HUES48 (cell line): ENCODE results near the gene MLST8.

Experiments
- H3K27ac ChIP-seq: one replicate; pipeline ENCODE4 v1.7.0; 2013; ENCODE audit warnings: low read depth, low read length, inconsistent platforms
- H3K27me3 ChIP-seq: 2 replicates; pipeline ENCODE4 v1.6.1; 2013; ENCODE audit warnings: mild to moderate bottlenecking, low read length; ENCODE audit not compliant: control insufficient read depth, insufficient read depth
- H3K36me3 ChIP-seq: 2 replicates; pipeline ENCODE4 v1.6.1; 2013; ENCODE audit warnings: low read length; ENCODE audit not compliant: control insufficient read depth, insufficient read depth
- H3K4me1 ChIP-seq: 2 replicates; pipeline ENCODE4 v1.6.1; 2013; ENCODE audit warnings: mild to moderate bottlenecking, low read length; ENCODE audit not compliant: control insufficient read depth, insufficient read depth
- H3K4me3 ChIP-seq: 2 replicates; pipeline ENCODE4 v1.5.1; 2013; ENCODE audit warnings: mild to moderate bottlenecking, low read depth, low read length
- H3K9ac ChIP-seq: 2 replicates; pipeline ENCODE4 v1.6.1; 2013; ENCODE audit warnings: mild to moderate bottlenecking, low read depth, low read length, moderate library complexity
- H3K9me3 ChIP-seq: 2 replicates; pipeline ENCODE4 v1.6.1; 2013; ENCODE audit warnings: low read length; ENCODE audit not compliant: control insufficient read depth, insufficient read depth

Gene MLST8

DNA sequence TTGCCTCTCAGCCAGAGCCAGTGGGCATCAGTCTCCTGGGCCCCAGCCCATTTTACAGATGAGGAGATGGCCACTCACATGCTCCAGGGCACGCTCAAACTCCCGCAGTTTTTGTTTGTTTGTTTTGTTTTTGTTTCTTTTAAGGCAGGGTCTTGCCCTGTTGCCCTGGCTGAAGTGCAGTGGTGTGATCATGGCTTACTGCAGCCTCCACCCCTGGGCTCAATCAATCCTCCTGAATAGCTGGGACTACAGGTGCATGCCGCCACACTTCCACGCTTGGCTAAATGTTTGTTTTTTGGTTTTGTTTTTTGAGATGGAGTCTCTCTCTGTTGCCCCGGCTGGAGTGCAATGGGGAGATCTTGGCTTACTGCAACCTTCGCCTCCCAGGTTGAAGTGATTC, 21.7 kb downstream of the MLST8 start:
- Histone ChIP-seq H3K4me3 (no peak overlapping the region), H3K9me3 (no peaks in the 10 kb centered on the region), H3K27ac (no peak overlapping the region), H3K4me1 (no peaks in the 10 kb centered on the region), H3K9ac (no peak overlapping the region), H3K36me3 (peaks cover 32% of the 10 kb centered on the region), H3K27me3 (no peaks in the 10 kb centered on the region)

DNA sequence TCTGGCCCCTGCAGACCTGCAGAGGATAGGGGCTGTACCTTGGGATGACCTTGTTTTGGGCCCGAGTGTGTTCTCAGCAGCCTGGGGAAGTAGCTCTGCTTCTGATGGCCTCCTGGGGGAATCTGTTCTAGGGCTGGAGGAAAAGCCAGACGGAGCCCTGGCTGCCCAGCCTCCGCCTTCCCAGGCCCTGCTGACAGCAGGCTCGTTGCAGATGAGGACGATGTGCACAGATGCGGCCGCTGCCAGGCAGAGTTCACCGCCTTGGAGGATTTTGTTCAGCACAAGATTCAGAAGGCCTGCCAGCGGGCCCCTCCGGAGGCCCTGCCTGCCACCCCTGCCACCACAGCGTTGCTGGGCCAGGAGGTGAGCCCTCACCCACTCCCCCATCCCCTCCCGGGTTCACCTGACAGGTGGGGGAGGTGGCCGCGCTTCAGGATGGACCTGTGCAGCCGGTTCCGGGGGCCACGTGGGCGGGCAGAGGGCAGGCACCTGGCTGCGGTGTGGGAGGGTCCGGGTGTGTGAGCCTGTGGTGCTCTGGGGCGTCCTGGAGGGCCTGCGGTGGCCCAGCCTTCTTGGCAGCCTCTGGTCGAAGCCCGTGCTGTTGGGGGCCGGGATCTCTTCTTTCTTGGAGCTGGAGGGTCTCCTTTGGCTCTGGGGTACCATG, 23.0 kb downstream of the MLST8 start:
- no peak overlapping the region for H3K27ac ChIP-seq
- no peaks in the 10 kb centered on the region for H3K27me3 ChIP-seq
- peaks cover 46% of the 10 kb centered on the region for H3K36me3 ChIP-seq

DNA sequence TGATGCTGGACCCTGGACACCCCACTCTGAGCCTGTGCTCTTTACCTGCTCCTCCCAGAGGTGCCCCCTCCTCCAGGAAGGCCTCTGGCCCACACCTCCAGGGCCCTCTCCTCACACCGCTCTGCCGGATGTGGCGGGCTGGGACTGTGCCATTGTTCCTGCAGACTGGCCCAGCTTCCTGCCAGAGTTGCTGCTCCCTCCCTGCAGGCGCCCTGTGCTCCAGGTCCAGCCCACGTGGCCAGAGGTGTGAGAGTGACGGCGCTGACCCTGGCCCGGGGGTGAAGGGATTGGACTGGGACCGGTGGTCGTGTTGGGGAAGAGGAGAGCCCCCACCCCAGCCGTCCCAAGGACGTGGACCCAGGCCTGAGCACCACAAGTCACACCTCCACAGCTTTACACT, 23.8 kb downstream of the MLST8 start:
- H3K36me3 ChIP-seq: peaks cover 54% of the 10 kb centered on the region
- H3K9me3 ChIP-seq: no peaks in the 10 kb centered on the region
- no peaks in the 10 kb centered on the region for H3K27me3 ChIP-seq
- H3K27ac ChIP-seq: no peak overlapping the region
- H3K9ac ChIP-seq: no peak overlapping the region
- no peak overlapping the region for H3K4me3 ChIP-seq
- H3K4me1 ChIP-seq: no peaks in the 10 kb centered on the region

More for the DNA sequence above, 23.0 kb downstream of the MLST8 start:
- H3K4me1 ChIP-seq: no peaks in the 10 kb centered on the region
- H3K9ac ChIP-seq: no peak overlapping the region
- H3K9me3 ChIP-seq: no peaks in the 10 kb centered on the region
- no peak overlapping the region for H3K4me3 ChIP-seq

DNA sequence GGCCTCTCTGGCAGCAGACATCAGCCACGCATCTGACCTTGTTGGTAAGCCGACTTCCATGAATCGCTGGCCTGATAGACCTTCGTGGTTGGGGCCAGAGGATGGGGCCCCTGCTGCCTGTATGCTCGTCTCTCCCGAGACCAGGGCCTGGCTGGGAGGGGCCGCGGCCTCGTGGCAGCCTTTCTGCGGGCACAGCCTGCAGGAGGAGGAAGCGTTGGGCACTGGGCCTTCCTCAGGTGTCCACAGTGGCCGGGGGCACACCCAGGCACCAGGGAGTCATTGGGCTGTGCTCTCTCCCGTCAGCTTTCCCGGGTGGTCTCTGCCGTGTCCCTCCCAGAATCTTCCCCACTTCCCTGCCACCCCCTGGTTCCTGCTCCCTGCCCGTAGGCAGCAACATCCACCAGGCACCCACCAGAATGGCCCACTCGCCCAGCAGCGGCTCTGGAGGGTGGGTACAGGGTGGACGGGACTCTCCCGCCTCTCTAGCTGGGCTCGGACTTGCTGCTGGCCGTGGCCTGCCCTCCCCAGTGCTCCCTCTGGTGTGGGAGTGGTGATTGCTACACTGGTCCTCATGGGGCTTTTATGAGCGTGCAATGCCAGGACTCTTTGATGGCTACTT, 24.5 kb downstream of the MLST8 start:
- H3K27ac ChIP-seq: no peak overlapping the region
- H3K36me3 ChIP-seq: peaks cover 58% of the 10 kb centered on the region
- no peaks in the 10 kb centered on the region for H3K4me1 ChIP-seq
- no peak overlapping the region for H3K9ac ChIP-seq
- no peaks in the 10 kb centered on the region for H3K9me3 ChIP-seq
- H3K27me3 ChIP-seq: no peaks in the 10 kb centered on the region
- H3K4me3 ChIP-seq: no peak overlapping the region

GRCh38 chr16:2230376-2230775, 25.1 kb downstream of the MLST8 start:
- Histone ChIP-seq H3K4me3 (no peak overlapping the region), H3K27me3 (no peaks in the 10 kb centered on the region), H3K9me3 (no peaks in the 10 kb centered on the region), H3K27ac (no peak overlapping the region), H3K36me3 (peaks cover 64% of the 10 kb centered on the region), H3K4me1 (no peaks in the 10 kb centered on the region), H3K9ac (no peak overlapping the region)

GRCh38 chr16:2231016-2231931, 26.0 kb downstream of the MLST8 start:
- H3K27me3 ChIP-seq: peaks cover under 1% of the 10 kb centered on the region; the same call in 1 of the 2 replicates
- no peak overlapping the region for H3K4me3 ChIP-seq
- H3K9ac ChIP-seq: no peak overlapping the region
- H3K4me1 ChIP-seq: no peaks in the 10 kb centered on the region
- no peak overlapping the region for H3K27ac ChIP-seq
- H3K9me3 ChIP-seq: no peaks in the 10 kb centered on the region
- peaks cover 67% of the 10 kb centered on the region for H3K36me3 ChIP-seq

DNA sequence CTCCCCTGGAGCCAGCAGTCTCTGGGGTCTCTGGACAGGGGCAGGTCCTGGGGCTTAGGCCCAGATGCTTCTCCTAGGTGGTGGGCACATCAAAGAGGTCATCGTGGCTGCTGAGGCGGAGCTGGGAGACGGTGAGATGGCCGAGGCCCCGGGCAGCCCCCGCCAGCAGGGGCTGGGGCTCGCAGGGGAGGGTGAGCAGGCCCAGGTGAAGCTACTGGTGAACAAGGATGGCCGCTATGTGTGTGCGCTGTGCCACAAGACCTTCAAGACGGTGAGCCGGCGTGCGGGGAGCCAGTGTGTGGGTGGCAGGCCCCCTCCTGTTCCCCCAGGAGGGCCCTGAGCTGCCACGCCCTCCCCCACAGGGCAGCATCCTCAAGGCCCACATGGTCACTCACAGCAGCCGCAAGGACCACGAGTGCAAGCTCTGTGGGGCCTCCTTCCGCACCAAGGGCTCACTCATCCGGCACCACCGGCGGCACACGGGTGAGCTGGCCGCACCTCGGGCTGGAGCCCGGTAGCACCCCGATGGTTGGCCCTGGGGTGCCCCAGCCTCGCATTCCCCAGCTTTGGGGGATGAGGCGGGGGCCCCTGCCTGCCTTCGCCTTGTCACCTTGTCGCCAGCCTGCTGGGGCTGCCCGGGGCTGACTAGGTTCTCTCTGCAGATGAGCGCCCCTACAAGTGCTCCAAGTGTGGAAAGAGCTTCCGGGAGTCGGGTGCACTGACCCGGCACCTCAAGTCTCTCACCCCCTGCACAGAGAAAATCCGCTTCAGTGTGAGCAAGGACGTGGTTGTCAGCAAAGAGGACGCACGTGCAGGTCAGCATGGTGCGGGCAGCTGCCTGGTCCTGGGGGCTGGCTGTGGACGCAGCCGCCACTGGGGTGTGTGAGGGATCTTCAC, 27.1 kb downstream of the MLST8 start:
- Histone ChIP-seq H3K36me3 (peaks cover 67% of the 10 kb centered on the region), H3K27ac (no peak overlapping the region), H3K4me3 (no peak overlapping the region), H3K9ac (no peak overlapping the region), H3K27me3 (peaks cover 11% of the 10 kb centered on the region), H3K4me1 (no peaks in the 10 kb centered on the region), H3K9me3 (no peaks in the 10 kb centered on the region)

DNA sequence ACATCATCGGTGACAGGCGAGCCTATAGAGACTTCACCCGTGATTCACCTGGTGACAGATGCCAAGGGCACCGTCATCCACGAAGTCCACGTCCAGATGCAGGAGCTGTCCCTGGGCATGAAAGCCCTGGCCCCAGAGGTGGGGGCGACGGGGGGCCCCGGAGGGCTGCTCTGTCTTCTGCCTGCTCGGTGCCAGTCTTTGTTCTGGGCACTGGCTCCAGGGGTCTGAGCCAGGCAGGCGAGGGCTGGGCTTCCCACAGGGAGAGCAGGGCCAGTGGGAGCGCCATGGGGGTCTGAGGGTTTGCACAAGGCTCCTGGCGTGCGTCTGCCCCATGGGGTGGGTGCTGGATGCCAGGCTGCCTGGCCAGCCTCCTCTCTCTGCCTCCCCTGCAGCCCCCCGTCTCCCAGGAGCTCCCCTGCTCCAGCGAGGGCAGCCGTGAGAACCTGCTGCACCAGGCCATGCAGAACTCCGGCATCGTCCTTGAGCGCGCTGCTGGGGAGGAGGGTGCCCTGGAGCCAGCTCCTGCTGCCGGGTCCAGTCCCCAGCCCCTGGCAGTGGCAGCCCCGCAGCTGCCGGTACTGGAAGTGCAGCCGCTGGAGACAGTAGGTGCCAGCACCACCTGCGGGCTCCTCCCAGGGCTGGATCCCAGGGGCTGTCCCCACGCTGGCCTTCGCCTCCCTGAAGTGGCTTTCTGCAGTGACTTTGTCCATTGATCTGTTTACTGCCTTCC, 28.0 kb downstream of the MLST8 start:
- Histone ChIP-seq H3K9ac (no peak overlapping the region), H3K27ac (no peak overlapping the region), H3K9me3 (no peaks in the 10 kb centered on the region), H3K36me3 (peaks cover 65% of the 10 kb centered on the region), H3K4me1 (no peaks in the 10 kb centered on the region), H3K27me3 (peaks cover 20% of the 10 kb centered on the region), H3K4me3 (no peak overlapping the region)

DNA sequence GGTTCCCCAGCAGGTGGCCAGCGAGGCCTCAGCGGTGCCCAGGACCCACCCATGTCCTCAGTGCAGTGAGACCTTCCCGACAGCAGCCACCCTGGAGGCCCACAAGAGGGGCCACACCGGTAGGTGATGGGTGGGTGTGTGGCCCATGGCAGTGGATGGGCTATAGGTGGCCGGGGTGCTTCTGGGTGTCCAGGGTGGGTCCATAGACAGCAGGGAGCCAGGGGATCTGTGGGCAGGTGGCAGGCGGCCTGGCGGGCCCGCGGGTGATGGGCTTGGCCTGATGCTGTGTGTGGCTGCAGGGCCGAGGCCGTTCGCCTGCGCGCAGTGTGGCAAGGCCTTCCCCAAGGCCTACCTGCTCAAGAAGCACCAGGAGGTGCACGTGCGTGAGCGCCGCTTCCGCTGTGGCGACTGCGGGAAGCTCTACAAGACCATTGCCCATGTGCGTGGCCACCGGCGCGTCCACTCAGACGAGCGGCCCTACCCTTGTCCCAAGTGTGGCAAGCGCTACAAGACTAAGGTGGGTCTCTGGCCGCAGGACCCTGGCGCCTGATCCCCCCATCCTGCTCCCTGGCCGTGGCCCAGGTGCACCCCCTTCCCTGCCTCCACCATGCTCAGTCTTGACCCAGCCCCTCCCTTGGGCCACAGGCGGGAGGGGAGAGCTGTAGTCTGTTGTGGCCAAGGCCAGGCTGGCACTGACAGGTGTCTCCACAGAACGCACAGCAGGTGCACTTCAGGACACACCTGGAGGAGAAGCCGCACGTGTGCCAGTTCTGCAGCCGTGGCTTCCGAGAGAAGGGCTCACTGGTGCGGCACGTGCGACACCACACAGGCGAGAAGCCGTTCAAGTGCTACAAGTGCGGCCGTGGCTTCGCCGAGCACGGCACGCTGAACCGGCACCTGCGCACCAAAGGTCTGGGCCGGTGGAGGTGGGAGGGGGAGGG, 28.9 kb downstream of the MLST8 start:
- Histone ChIP-seq H3K27ac (no peak overlapping the region), H3K9me3 (no peaks in the 10 kb centered on the region), H3K9ac (no peak overlapping the region), H3K4me1 (no peaks in the 10 kb centered on the region; the same call in 1 of the 2 replicates), H3K4me3 (no peak overlapping the region), H3K27me3 (peaks cover 20% of the 10 kb centered on the region), H3K36me3 (peaks cover 55% of the 10 kb centered on the region)
